GM15510 (cell line): Measurements from ENCODE around the gene TNIK.

Experiments
- POLR2A ChIP-seq: IDR thresholded peaks from 3 replicates; pipeline ENCODE4 v1.6.1; 2011; ENCODE audit warnings: borderline replicate concordance; ENCODE audit not compliant: insufficient read length; ENCODE audit errors: extremely low read depth

TNIK gene

DNA sequence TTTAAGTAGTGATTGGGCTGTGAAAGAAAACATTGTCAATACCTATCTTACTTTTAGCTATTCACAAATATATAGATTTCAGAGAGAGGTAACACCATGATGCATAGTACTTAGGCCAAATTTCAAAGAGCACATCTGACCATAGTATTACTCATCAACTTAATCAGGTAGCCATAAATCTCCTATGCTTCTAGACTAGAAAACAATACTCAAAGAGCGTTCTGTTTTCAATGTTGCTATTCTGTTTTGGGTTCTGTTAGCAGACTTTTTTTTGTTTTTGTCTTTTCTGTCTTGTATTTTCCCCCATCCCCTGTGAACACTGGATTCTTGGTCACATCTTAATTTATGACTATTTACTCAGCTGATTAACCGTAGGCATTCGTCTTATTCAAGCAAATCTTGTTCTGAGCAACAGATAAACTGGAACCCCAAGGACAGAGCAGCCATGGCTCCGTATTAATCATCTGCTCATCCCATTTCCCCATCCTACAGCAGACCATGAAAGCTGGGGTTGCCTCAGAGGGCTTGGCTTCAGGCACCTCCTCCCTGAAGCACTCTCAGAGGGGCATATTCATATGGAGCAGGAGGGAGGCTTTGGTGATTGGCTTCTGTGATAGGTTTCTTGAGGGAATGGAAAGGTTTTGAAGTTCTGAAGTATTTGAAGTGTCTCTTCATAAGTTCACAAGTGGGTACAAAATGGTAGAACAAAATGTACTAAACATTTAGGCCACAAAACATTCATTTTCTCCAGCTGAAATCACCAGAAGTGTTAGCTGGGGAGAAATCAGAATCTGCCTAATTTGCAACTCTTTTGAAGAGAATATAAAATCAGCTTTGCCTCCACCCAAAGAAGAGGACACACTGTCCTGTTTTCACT, 105.3 kb downstream of the TNIK start:
- no peak for TF ChIP-seq POLR2A

DNA sequence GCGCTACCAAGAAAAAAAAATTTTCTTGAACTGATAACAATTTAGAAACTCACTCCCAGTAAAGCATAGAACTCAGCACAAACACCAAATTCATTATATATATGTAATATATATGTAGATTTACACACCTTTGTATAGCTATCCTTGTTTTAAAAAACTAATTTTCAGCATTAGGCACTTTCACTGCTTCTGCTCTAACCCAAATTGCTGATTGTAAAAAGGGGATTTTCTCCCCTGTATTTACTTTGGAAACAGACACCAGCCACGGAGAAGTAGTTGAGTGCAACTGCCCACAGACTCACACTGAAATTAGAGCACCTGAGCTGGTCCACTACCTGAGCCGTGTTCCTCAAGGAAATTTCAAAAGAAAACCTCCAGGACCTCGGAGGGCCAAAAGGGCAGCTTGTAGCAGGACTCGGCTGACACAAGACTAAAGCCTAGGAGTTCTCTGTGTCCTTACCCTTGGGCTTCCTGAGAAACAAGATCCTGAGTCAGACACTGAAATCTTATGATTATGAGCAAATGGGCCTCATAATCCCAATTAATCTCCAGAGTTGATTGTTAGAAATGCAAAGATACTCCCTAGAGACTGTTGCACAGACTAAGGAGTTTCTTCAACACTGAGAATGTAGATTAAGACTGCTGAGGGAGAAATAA, 106.0 kb downstream of the TNIK start:
- TF ChIP-seq POLR2A, result no peak

DNA sequence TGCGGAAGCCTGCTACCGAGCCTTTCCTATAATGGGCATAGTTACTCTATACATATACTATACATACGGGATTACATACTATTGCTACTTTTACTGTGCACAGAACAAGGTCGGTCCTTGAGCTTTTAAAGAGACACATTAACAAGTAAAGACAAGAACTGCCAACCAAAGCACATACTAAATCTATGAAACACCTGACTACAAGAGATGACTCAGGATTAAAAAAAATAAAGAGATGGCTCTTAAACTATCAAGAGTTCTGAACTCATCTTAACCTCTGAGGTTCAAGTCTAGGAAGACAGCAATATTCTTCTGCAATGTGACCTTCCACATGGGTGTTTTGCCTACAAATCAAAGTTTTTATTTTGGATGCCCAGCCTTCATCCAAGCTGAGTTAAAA, 106.8 kb downstream of the TNIK start:
- no peak for TF ChIP-seq POLR2A

DNA sequence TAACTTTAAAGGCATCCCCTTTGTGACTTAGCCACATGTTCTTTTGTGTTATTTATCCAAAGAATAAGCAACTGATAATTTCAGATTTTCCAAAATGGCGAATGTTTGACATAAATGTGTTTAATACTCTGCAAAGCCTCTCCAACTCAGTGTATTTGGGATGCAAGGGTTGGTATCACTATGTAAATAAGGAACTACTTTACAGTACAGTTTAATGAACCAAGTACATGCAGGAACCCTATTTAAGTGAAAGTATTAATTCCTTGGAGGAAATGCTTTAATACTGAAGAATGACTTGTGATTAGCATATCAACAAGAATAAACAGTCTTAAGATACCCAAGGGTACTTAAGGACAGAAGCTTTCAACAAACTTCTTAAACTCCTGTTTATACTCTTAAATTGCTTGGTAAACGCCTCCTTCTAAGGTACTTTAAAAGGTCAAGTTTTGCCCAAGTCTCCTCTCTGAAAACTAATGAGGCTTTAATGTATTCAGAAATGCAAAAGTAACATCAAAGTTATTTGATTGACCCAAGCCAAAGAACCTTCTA, 107.7 kb downstream of the TNIK start:
- no peak for TF ChIP-seq POLR2A

DNA sequence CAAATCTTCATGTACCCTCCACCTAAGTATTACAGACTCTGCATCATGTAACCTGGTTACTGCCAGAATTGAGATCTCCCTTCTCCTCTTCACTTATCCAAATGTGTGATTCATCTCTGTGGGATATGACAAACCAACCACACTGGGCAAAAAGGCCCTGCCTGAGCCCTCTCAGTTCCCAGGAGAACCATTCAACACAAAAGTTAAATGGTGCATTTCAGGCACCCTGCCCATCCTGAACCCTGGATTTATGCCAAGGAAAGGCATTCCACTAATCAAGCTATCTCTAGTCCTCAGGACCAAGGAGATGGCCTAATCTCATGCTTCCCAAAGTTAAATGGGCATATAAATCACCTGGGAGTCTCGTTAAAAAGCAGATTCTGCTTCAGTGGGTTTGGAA, 108.5 kb downstream of the TNIK start:
- no peak for TF ChIP-seq POLR2A

DNA sequence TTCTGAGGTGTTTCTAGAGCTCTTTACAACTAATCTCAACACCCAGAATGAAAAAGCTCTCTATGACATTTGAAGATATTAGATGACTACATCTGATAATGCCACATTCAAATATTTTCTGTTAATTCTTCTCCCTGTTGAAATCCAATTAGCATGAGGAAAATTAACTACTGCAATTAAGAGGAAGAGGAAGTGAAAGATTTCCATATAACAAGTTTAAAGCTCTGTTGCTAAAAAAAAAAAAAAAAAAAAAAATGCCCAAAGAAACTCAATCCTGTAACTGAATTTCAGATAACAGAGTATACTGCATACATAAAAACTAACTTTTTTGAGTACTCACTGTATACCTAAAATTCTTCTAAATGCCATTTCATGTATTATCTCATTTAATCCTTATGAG, 109.8 kb downstream of the TNIK start:
- TF ChIP-seq POLR2A, result no peak

DNA sequence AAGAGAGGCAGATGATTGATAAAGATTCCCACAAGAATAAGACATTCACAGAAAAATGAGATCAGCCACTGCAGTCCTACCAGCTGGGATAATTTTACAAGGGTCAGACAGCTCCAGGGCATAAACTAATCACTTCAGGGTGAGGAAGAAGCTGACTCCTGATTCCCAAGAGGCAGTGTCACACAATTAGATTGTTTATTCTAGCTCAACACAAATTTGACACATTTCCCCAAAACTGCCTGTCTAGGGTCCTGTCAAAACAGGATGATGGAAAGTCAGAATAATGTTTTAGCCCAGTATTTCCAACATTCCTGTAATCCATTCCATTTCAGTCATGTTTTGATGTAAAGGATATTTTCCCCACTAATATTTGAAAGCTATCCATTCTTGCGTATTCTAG, 110.8 kb downstream of the TNIK start:
- TF ChIP-seq POLR2A, result no peak

DNA sequence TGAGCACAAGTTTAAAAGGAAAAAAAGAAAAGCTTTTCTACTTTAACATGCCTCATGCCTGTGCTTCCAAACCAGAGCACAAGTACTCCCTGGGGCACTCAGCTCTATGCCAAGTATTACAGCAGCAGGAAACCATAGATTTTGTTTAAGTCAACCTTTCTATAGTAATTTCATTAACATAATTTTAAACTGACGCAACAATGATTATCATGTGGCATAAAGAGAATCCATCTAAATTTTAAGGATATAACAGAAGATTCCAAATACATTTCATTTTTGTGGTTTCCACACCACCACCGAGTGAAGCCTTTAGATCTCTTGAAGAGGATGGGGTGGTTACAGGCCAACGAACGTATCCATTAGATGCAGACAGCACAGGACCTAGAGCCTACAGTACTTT, 112.1 kb downstream of the TNIK start:
- TF ChIP-seq POLR2A, result no peak

DNA sequence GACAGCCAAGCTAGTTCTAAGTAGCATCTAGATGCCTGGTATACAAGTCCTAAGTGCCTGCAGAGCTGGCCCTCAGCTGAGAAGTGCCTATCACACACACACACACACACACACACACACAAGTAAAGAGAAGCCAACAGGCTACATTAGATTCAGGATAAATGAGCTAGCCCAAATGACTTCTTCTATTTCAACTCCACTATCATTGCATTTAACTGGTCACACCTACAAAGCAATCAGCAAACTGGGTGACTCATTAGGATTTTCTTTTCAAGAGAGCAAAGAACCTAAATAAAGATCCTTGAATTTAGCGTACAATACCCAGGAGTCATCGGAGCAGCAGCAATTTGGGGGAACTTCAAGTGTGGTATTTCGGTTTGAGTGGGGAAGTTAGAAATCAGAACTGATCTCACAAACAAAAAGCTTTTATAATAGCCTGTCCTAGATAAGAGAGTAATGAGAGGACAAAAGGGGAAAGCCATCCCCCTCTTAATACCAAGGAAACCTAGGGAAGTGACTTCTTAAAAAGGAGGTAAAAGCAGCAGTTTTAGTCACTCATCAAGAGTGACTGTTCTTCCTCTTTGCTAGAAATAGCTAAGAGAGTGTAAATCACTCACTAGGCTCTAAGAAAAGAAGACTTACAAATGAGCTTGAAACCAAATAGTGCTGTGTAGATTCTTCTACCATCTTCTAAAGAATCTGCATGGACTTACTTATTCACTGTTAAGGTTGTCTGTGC, 112.7 kb downstream of the TNIK start:
- TF ChIP-seq POLR2A, result no peak

DNA sequence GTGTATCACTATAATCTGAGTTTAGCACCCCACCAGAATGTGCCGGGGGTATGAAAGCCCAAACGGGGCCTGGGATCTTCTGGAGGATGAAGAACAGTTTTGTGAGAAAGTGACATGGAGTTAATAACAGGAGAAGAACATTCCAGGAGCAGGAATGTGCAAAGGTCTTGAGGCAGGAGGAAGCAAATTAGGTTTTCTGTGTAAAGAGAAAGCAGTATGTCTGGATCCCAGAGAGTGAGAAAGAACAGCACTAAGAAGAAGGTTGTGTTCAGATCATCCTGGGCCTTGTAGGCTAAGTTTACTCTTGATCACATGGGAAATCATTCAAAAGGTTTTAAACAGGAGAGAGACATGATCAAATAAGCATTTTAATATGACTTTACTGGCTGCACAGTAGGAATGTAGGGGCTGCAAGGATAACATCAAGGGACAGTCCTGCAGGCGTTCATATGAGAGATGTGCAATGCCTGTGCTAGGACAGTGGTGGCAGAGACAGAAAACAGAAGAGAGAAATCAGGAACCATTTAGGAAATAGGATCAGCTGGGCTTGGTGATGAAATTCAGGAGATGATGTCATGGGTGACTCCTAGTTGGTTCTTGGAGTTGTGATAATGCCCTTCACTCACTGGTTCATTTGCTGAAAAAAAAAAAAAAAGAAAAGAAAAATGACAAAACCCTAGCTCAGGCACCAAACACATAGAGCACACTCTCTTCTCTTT, 113.5 kb downstream of the TNIK start:
- no peak for TF ChIP-seq POLR2A

DNA sequence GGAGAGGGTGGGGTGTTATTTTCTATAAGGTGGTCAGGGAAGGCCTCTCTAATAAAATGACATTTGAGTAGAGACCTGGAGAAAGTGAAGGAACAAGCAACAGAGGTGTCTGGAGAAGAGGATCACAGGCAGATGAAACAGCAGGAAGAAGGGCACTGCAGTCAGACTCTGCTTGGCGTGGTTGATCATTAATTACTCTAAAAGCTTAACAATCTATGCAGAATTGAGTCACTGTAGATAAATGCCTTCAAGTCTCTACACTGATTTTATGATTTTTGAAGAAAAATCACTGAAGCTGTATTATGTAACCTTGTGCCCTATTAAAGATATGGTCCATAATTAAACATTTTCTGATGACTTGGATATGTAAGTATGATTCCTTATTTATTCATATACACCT, 114.2 kb downstream of the TNIK start:
- TF ChIP-seq POLR2A, result no peak

DNA sequence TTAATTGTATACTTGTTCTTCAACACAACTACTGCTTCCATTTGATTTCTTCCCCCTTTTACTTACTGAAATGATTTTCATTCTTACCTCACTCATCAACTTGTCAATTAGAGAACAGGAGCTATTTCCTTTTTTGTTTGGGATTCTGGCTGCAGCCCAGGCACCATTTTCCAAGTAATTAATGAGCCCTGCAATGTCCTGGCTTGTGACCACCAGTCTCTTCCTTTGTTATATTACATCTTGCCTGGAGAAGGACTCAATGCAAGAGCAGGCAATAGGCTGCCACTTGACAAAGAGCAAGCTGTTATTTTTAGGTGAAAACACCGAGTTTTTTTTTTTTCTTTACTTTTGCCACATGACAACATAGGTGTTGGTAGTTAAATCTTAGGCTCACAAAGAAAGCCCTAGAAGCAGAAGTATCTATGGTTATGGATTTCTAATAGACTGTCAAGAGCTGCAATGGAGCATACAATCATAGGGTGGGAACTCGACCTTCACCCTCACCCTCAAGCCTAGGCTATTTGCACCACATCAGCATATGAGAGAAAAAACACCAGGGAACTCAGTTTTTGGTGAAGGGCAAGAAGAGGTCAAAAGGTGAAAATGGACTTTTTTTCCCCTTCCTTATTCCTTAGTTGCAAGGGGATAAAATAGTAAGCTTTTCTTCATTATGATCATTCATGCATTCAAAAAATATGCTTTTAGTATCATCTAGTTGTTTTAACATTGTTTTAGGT, 114.9 kb downstream of the TNIK start:
- no peak for TF ChIP-seq POLR2A

DNA sequence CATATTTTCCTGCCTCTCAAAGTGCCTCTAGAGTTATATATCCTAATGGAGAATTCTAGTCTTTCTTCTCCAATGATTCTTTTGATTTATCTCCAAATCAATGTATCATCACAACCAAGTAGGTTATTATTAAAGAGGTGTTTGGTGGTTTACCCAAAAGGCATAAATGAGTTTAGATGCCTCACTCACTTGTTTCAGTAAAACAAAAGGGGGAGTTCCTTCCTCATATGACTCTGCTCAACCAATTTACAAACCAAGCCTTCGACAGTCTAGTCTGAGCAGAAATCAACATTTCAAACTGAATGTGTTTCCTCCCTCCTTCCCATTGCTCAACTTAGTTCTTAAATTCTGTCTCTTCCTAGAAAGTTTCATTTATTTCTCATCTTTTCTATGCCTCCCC, 116.5 kb downstream of the TNIK start:
- TF ChIP-seq POLR2A, result no peak
